GM19238 (cell line): ENCODE measurements around the gene KDM4B.
"Not testable (repeated sequence)": the region's sequence is repeated elsewhere in the genome, so short reads cannot be mapped to it uniquely, and the experiment has no call there.

Source experiments
- DNase-seq: peaks from one replicate; pipeline ENCODE4 v3.0.0; 2011; ENCODE audit warnings: low spot score; ENCODE audit not compliant: insufficient read length

The KDM4B gene

GRCh38 chr19:4967738-4968461 is 1.0 kb upstream of the KDM4B start:
- DNase-seq: no peak

GRCh38 chr19:4969292-4969771 is 419 bp downstream of the KDM4B start:
- DNase-seq: no peak

GRCh38 chr19:4969772-4970531 is 1.0 kb downstream of the KDM4B start:
- DNase-seq: peak; percentile 71

GRCh38 chr19:4970558-4971423 is 1.9 kb downstream of the KDM4B start:
- no peak for DNase-seq

GRCh38 chr19:4971424-4971793 is 2.5 kb downstream of the KDM4B start:
- no peak for DNase-seq

- DNase-seq: no peak
Measured at GRCh38 chr19:4971816-4972495, 3.0 kb downstream of the KDM4B start.

- DNase-seq: no peak
Measured at GRCh38 chr19:4972509-4973230, 3.8 kb downstream of the KDM4B start.

- no peak for DNase-seq
Measured at GRCh38 chr19:4974880-4975469, 6.1 kb downstream of the KDM4B start.

GRCh38 chr19:4975601-4976000 is 6.7 kb downstream of the KDM4B start:
- DNase-seq: not testable (repeated sequence)

- peak; percentile 56 for DNase-seq
Measured at GRCh38 chr19:4976401-4977298, 7.7 kb downstream of the KDM4B start.

GRCh38 chr19:4977299-4978174 is 8.6 kb downstream of the KDM4B start:
- DNase-seq: no peak

GRCh38 chr19:4979211-4979807 is 10.4 kb downstream of the KDM4B start:
- DNase-seq: no peak

- no peak for DNase-seq
Measured at GRCh38 chr19:4980067-4980466, 11.2 kb downstream of the KDM4B start.

GRCh38 chr19:4980838-4981680 is 12.1 kb downstream of the KDM4B start:
- DNase-seq: no peak

- DNase-seq: no peak
Measured at GRCh38 chr19:4981681-4981958, 12.7 kb downstream of the KDM4B start.

- no peak for DNase-seq
Measured at GRCh38 chr19:4983346-4984105, 14.6 kb downstream of the KDM4B start.

GRCh38 chr19:4984106-4984380 is 15.1 kb downstream of the KDM4B start:
- no peak for DNase-seq
